GM12875 (cell line): ENCODE measurements around the gene CRYGC.

ENCODE experiments used
- H3K4me3 ChIP-seq: one replicate; pipeline ENCODE4 v1.5.1; 2011; ENCODE audit warnings: low read depth, low read length, control low read depth
- TF ChIP-seq, protein P1 (sequence below): IDR thresholded peaks from 2 replicates; pipeline ENCODE4 v1.5.1; 2011; ENCODE audit warnings: low read depth, mild to moderate bottlenecking, control low read depth, inconsistent platforms, low read length, moderate library complexity, borderline replicate concordance; ENCODE audit not compliant: insufficient read depth

Gene CRYGC

GRCh38 chr2:208164951-208165755 is 35.5 kb upstream of the CRYGC start:
- TF ChIP-seq, protein P1, sequence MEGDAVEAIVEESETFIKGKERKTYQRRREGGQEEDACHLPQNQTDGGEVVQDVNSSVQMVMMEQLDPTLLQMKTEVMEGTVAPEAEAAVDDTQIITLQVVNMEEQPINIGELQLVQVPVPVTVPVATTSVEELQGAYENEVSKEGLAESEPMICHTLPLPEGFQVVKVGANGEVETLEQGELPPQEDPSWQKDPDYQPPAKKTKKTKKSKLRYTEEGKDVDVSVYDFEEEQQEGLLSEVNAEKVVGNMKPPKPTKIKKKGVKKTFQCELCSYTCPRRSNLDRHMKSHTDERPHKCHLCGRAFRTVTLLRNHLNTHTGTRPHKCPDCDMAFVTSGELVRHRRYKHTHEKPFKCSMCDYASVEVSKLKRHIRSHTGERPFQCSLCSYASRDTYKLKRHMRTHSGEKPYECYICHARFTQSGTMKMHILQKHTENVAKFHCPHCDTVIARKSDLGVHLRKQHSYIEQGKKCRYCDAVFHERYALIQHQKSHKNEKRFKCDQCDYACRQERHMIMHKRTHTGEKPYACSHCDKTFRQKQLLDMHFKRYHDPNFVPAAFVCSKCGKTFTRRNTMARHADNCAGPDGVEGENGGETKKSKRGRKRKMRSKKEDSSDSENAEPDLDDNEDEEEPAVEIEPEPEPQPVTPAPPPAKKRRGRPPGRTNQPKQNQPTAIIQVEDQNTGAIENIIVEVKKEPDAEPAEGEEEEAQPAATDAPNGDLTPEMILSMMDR = no peak
- no peak overlapping the region for H3K4me3 ChIP-seq

DNA sequence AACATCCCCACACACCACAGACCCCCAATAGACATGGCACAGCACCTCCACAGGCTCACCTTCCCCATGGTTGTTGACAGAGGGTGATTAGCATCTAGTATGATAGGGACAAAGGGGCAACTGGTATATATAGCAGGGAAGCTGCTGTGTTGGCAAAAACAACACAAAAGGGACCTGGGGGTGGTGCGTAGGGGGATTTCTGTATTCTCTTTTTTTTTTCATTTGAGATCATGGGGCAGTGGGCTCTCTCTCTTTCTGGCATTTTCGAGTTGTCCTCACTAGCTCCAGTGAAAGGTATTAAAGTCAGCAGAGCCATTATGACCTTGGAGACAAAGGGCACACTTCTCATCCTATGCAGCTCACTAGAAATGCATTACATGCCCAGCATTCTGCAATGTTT is 33.9 kb upstream of the CRYGC start, which contains the start of gene CRYGA:
TSS of gene CRYGA (minus strand) at position 101 of the 400 bp plus-strand sequence. CDS start at position 68, 33 bp downstream.
- no peak within 1 kb of the TSS for H3K4me3 ChIP-seq
- TF ChIP-seq, protein P1 = no peak

DNA sequence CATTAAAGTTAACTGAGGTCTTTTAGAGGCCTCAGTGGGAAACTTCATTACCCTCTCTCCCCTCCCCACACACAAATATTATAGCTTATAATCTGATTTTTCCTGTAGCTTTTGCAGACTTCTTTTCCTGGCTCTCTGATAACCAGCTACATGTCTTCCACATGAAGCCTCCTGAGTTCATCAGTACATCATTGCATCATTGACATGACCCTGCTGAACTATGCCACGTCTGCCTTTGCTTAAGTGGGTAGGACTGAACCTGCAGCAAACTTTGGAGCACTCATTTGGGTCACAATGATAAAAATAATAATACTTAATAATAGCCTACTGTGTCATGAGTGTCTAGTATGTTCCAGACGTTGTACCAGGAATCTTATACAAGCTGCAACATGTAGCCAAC is 26.8 kb upstream of the CRYGC start:
- H3K4me3 ChIP-seq = no peak overlapping the region
- TF ChIP-seq, protein P1 = no peak

DNA sequence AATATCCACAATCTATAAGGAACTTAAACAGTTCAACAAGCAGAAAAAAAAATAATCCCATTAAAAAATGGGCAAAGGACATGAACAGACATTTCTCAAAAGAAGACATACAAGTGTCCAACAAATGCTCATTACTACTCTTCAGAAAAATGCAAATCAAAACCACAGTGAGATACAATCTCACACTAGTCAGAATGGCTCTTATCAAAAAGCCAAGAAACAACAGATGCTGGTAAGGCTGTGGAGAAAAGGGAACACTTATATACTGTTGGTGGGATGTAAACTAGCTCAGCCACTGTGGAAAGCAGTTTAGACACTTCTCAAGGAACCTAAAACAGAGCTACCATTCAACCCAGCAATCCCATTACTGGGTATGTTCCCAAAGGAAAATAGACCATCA is 23.5 kb upstream of the CRYGC start:
- H3K4me3 ChIP-seq = no peak overlapping the region
- TF ChIP-seq, protein P1 = no peak

DNA sequence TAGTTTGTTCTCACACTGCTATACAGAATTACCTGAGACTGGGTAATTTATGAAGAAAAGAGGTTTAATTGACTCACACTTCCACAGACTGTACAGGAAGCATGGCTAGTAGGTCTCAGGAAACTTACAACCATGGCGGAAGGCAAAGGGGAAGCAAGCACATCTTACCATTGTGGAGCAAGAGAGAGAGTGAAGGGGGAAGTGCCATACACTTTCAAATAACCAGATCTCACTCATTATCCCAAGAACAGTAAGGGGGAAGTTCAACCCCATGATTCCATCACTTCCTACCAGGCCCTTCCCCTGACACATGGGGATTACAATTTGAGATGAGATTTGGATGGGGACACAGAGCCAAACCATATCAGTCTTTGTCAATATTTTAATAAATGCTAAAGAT is 21.3 kb upstream of the CRYGC start:
- TF ChIP-seq, protein P1 = no peak
- H3K4me3 ChIP-seq = no peak overlapping the region

DNA sequence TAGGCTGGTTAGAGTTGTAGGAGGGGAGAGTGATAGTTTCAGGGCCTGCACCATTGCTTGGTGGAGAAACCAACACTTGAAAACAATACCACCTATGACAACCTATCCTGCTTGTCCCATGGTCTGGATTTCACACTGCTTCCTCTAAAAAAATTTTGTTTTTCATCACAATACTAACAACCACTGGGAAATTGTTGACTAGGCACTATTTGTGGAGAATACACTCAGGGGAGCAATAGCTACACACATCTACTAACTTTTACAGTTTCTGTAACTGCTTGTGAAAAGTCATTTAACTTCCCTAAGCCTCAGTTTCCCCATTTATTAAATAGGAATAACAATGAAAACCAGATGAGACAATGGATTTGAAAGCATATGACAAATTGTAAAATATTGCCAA is 20.5 kb upstream of the CRYGC start:
- H3K4me3 ChIP-seq = no peak overlapping the region
- TF ChIP-seq, protein P1 = no peak

DNA sequence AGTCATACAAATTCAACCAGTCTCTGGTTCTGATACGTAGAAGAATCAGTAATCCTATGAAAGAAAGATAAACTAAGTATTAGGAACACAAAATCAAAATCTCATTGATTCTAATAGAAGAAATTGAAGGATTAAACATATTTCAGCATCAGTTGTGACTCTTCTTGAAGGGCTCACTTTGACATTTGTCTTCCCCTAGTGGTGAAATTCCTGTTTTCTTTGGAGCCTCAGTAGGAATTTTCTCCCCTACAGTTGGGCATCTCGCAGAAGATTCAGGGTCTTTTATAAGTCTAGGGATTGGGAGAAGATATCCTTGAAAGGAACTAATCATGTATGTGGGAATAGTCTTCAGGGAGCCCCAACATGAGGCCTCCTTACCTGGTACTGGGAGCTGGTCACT is 19.2 kb upstream of the CRYGC start:
- no peak overlapping the region for H3K4me3 ChIP-seq
- TF ChIP-seq, protein P1 = no peak
